ENCODE data around the gene PRR33. TPM values are rescaled to one million over a fixed set of nuclear protein-coding genes. Genes with fewer than 3 reads are reported as not detected.
A peak's percentile ranks its signal among the peaks of the same experiment; 100 is the strongest.

The PRR33 gene
- total RNA-seq, 6 experiments from 2014 or later, result not detected

- H3K4me1 ChIP-seq, result no peaks in the 10 kb centered on the region
- ATAC-seq (no peak), DNase-seq (peak; percentile 19 to 41 (median 39))
- no peaks in the 10 kb centered on the region for H3K9me3 ChIP-seq
- no peaks in the 10 kb centered on the region for H3K36me3 ChIP-seq
- H3K27me3 ChIP-seq, result no peaks in the 10 kb centered on the region
- H3K4me3 ChIP-seq, result no peak overlapping the region
- intact Hi-C loops (cut with DNase I), result no loop called here
- WGBS (ENCODE audit: insufficient coverage, low coverage, low lambda C conversion rate, missing lambda C conversion rate), result 77% methylated on average over 4 of the region's 34 CpGs
- TF ChIP-seq POLR2A (IDR thresholded peaks at IDR 0.05) (no peak), CTCF (IDR thresholded peaks at IDR 0.05) (no peak)
- H3K27ac ChIP-seq, result no peak overlapping the region
These were observed 45.3 kb upstream of the PRR33 start for GRCh38 chr11:1936781-1937615.

- no peaks in the 10 kb centered on the region for H3K27me3 ChIP-seq
- H3K4me1 ChIP-seq, result no peaks in the 10 kb centered on the region
- WGBS (ENCODE audit: insufficient coverage, low coverage, low lambda C conversion rate, missing lambda C conversion rate), result 40% methylated on average over 2 of the region's 34 CpGs
- TF ChIP-seq POLR2A (IDR thresholded peaks at IDR 0.05) (no peak), CTCF (IDR thresholded peaks at IDR 0.05) (no peak)
- no peaks in the 10 kb centered on the region for H3K9me3 ChIP-seq
- DNase-seq (peak; percentile 16 to 41 (median 37)), ATAC-seq (no peak)
- H3K4me3 ChIP-seq, result no peak overlapping the region
- H3K27ac ChIP-seq, result no peak overlapping the region
- intact Hi-C loops (cut with DNase I), result no loop called here
- no peaks in the 10 kb centered on the region for H3K36me3 ChIP-seq
These were observed 44.5 kb upstream of the PRR33 start for GRCh38 chr11:1936072-1936780.

DNA sequence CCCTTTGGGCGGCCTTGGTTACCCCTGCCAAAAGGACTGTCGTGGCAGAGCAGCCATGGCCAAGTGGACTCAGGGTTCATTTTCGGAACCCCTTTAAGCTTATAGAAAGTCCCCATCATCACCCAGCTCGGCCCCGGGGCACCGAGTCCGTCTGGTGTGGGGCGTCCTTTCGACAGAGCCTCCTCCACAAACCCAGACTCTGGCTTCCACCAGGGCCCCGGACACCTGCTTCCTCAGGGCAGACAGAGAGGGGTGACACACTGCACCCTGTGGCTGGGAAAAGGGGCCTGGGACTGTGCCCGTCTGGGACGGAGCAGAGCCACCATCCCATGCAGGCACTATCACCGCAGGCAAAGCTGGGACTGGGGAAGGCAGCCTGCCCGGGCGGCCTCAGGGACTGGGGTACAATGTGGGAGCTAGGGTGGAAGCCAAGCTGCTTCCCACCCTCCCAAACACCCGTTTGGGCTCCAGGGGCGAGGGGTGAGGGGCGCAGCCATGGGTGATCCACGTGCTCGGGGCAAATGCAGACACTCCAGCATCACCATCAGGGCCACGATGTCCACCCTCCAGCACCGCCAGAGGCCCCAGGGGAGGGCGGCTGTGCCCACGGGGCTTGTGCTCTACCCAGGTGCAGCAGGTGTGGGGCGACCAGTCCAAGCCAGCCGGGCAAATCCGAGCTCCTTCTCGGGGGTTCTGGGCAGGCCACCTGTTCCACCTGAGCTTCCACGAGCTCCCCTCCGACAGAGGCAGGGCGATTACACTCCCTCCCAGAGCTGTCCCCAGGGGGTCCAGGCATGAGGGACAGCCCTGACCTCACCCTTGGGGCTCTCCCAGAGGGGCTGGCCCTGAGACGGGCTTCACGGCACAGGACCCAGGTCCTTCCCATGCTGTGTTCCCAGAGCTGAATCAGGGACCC, 43.7 kb upstream of the PRR33 start:
- no peak for TF ChIP-seq CTCF (IDR thresholded peaks at IDR 0.05)
- TF ChIP-seq POLR2A (IDR thresholded peaks at IDR 0.05), result no peak
- Histone ChIP-seq H3K27me3 (no peaks in the 10 kb centered on the region), H3K4me3 (no peak overlapping the region), H3K36me3 (no peaks in the 10 kb centered on the region), H3K9me3 (no peaks in the 10 kb centered on the region), H3K4me1 (no peaks in the 10 kb centered on the region), H3K27ac (no peak overlapping the region)
- intact Hi-C loops (cut with DNase I), result no loop called here
- 52% methylated on average over 8 of the region's 33 CpGs for WGBS (ENCODE audit: insufficient coverage, low coverage, low lambda C conversion rate, missing lambda C conversion rate)
- DNase-seq (peak; percentile 14 to 46 (median 42)), ATAC-seq (peak in 1 of 4 donors; percentile 15)

DNA sequence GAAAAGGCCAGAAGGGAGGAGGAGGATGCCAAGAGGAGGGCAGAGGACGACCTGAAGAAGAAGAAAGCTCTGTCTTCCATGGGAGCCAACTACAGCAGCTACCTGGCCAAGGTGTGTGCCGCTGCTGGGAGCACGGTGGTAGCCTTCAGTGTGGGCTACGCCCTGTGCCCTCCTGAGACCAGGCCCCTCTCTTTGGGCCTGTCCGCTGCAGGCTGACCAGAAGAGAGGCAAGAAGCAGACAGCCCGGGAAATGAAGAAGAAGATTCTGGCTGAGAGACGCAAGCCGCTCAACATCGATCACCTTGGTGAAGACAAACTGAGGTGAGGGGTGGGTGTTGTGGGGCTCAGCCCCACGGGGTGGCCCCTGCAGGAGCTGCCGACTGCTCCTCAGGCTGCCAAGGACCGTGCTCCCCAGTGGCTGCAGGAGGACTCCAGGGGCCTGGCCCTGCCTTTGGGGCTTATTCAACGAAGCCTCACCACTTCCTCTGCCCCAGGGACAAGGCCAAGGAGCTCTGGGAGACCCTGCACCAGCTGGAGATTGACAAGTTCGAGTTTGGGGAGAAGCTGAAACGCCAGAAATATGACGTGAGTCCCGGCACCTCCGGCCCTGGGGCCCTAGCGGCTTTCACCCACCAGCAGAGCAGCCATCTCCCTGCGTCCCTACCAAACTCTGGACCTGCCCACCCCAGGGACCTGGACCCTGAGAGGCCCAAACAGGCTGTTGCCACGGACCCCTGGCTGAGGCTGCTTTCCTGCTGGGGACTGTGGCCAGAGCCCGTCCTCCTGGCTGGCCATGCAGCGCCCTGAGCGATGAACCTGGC, 42.9 kb upstream of the PRR33 start:
- DNase-seq (peak; percentile 11 to 43 (median 35)), ATAC-seq (no peak)
- no peaks in the 10 kb centered on the region for H3K4me1 ChIP-seq
- intact Hi-C loops (cut with DNase I), result no loop called here
- WGBS (ENCODE audit: insufficient coverage, low coverage, low lambda C conversion rate, missing lambda C conversion rate), result 88% methylated on average over 5 of the region's 24 CpGs
- TF ChIP-seq CTCF (IDR thresholded peaks at IDR 0.05) (no peak), POLR2A (IDR thresholded peaks at IDR 0.05) (no peak)
- H3K27me3 ChIP-seq, result no peaks in the 10 kb centered on the region
- H3K36me3 ChIP-seq, result no peaks in the 10 kb centered on the region
- H3K9me3 ChIP-seq, result no peaks in the 10 kb centered on the region
- no peak overlapping the region for H3K4me3 ChIP-seq
- no peak overlapping the region for H3K27ac ChIP-seq

All from right lobe of liver (tissue), 6 donors.